Measurements from ENCODE around the gene VAPA.

The VAPA gene

GRCh38 chr18:9984080-9984479 lies 70.3 kb downstream of the VAPA start:
- no peak for DNase-seq

- no peak for DNase-seq
Measured at GRCh38 chr18:9985641-9986040, 71.8 kb downstream of the VAPA start.

- no peak for DNase-seq
Measured at GRCh38 chr18:9986156-9986930, 72.5 kb downstream of the VAPA start.

GRCh38 chr18:9987345-9987744 lies 73.5 kb downstream of the VAPA start:
- no peak for DNase-seq

GRCh38 chr18:9987931-9988330 lies 74.1 kb downstream of the VAPA start:
- no peak for DNase-seq

- no peak for DNase-seq
Measured at GRCh38 chr18:9988665-9989064, 74.8 kb downstream of the VAPA start.

GRCh38 chr18:9989481-9989880 lies 75.7 kb downstream of the VAPA start:
- peak; percentile 21 for DNase-seq

GRCh38 chr18:9991011-9992000 lies 77.5 kb downstream of the VAPA start:
- peak; percentile 14 for DNase-seq

GRCh38 chr18:9992300-9992972 lies 78.6 kb downstream of the VAPA start:
- DNase-seq = no peak

- no peak for DNase-seq
Measured at GRCh38 chr18:9992973-9993520, 79.2 kb downstream of the VAPA start.

GRCh38 chr18:9993521-9994025 lies 79.8 kb downstream of the VAPA start:
- no peak for DNase-seq

GRCh38 chr18:9994026-9994570 lies 80.3 kb downstream of the VAPA start:
- DNase-seq = no peak

- DNase-seq = no peak
Measured at GRCh38 chr18:9994701-9995235, 81.0 kb downstream of the VAPA start.

- no peak for DNase-seq
Measured at GRCh38 chr18:9995631-9996030, 81.8 kb downstream of the VAPA start.

- no peak for DNase-seq
Measured at GRCh38 chr18:9996094-9996493, 82.3 kb downstream of the VAPA start.

GRCh38 chr18:9997711-9998110 lies 83.9 kb downstream of the VAPA start:
- DNase-seq = no peak

- no peak for DNase-seq
Measured at GRCh38 chr18:9998330-9998729, 84.5 kb downstream of the VAPA start.

- no peak for DNase-seq
Measured at GRCh38 chr18:10002280-10002679, 88.5 kb downstream of the VAPA start.

GRCh38 chr18:10003281-10003680 lies 89.5 kb downstream of the VAPA start:
- DNase-seq = no peak

GRCh38 chr18:10003866-10004265 lies 90.0 kb downstream of the VAPA start:
- no peak for DNase-seq

GRCh38 chr18:10006311-10006893 lies 92.6 kb downstream of the VAPA start:
- DNase-seq = peak; percentile 61
